ENCODE results near the gene CBX5.

CBX5 gene

DNA sequence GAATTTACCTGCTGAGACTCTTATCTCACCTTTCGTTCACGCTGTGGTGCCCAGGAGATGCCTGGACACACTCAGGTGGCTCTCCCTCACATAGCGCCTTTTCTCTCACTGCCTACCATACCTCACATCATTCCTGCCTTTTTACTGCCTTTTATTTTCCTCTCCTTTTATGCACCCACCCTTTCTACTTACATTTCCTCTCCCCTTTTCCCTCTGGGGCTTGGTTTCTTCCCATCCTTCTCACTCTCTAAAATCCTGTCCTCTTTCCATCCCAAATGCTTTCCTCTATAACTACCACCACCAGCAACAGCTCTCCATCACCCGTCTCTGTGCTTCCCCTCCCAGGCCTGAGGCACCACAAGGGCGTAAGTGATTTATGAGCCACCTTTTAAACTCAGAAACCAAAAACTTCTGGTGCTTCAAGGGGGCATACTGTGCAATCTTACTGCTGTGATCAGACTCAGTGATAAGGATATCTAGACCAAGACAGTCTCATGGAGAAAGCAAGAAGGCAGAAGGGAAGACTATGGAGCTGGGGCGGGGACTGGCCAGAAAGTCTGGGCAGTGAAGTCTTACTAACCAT is 58.4 kb downstream of the CBX5 start:
- no peak for DNase-seq

DNA sequence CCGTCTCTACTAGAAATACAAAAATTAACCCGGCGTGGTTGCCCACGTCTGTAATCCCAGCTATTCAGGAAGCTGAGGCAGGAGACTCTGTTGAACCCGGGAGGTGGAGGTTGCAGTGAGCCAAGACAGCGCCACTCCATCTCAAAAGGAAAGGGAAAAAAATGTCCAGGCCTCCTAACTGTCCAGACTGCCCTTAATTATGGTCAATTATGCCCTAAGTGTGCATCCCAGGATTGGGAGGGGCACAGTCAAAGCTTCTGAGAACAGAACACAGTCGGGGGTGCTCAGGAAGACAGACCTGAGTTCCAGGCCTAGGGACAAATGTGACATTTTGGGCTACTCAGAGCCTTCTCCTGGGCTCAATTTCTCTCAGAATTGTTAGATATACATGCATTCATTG is 59.4 kb downstream of the CBX5 start:
- DNase-seq, result no peak

DNA sequence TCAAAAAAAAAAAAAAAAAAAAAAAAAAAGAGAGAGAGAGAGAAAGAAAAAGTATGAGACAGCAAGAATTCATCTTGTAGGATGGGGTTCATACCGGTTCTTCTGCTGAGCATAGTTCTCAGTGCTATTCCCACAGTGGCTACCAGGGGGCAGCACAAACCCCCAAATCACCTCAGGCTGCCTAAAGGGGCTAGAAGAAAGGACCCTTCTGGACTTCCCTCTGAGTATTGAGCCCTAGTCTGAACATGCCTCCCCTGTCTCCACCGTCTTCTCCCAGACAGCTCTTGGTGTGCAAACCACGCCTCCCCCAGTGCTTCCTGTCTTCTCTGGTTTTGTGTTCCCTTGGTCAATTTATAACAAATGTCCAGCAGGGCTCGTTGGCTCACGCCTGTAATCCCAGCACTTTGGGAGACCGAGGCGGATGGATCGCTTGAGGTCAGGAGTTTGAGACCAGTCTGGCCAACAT is 59.8 kb downstream of the CBX5 start:
- peak; percentile 51 to 56 for DNase-seq

DNA sequence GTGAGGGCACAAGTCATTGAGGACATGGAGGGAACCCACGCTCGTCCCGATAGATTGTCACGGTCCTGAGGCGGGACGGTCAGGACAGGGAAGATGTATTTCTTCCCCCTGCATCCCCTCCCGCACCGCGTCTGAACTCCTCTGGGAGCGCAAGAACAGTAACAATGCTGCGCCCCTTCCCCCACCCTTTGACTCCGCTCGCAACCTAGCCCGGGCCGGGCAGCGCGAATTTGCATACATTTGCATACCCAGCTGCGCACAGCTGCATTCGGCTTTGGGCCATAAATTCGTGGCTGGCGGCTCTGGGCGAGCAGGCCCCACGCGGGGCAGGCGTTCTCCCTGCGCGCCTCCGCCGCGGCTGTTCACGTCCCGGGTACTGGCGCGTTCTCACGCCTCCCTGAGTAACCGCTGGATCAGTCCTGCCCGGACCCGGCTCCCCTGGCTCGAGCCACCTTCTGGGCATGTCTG is 62.1 kb downstream of the CBX5 start:
- no peak for DNase-seq

DNA sequence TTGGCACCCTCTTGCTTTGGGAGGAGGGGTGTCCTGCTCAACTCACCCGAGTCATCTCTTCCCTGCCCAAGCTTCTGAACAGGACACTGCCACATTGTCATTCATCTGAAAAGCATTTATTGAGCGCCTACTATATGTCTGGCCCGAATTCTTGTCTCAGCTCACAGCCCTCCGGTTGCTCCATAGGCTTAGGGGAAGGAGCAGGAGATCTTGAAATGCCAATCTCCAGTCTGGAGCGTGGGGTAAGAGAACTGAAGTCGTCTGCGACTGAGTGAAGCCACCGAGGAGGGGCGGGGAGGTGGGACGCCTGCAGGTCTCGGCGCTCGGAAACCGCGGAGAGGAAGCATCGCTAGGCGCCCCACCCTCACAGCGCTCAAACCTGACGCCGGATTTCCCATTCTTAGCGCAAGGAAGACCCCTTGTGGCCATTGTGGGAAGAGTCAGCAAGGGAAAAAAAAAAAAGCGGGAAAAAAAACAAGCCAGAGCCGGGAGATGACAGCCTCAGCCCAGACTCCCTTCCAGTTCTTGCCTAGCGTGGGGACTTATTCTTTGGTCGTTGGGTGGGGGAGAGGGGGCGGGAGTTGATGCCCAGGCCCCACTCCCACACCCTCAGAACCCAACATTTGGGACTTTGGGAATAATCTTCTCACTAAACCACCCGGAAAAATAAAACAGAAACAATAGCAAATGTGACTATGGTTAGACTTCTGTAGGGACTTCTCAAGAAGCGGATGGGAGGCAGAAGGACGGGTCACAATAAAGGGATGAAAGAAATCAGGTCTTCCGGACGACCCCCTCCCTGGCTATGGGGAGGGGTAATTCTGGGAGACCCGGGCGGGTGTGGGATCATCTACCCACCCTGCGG is 62.9 kb downstream of the CBX5 start:
- peak; percentile 72 for DNase-seq

DNA sequence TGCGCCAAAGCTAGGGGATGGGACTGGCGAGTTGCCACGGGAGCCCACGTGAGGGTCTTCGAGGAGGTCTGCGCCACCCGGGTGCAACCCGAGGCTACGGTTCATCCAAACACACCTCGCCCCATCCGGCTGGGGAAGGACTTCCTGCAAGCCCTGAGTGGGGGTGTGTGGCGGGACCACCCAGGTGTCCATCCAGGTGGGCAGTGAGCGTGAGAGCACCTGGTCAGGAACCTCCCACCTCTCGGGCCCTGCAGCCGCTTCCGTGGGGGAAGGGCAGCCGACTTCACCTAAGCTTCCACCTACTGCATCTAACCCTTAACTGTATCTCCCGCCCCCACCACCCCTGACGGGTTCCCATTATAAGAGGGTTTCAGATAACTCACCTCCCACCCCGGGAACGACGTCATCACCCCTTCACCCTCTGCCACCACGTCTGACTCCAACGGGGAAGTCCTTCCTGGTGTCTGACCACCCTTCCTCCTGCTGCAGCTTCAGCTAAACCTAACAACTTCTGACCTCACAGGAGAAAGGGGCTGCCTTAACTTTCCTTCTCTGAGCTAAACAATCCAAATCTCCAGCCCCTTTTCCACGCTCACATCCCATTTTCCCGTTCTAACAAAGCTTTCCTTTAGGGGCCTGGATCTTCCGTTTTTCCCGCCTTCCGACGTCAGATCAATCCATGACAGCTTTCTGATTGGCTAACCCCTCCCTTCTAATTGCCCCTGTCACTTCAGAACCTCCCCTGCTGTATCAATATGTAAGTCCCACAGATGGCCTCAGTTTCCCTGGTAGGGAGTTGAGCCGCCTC is 63.7 kb downstream of the CBX5 start:
- DNase-seq, result peak; percentile 51 to 59

DNA sequence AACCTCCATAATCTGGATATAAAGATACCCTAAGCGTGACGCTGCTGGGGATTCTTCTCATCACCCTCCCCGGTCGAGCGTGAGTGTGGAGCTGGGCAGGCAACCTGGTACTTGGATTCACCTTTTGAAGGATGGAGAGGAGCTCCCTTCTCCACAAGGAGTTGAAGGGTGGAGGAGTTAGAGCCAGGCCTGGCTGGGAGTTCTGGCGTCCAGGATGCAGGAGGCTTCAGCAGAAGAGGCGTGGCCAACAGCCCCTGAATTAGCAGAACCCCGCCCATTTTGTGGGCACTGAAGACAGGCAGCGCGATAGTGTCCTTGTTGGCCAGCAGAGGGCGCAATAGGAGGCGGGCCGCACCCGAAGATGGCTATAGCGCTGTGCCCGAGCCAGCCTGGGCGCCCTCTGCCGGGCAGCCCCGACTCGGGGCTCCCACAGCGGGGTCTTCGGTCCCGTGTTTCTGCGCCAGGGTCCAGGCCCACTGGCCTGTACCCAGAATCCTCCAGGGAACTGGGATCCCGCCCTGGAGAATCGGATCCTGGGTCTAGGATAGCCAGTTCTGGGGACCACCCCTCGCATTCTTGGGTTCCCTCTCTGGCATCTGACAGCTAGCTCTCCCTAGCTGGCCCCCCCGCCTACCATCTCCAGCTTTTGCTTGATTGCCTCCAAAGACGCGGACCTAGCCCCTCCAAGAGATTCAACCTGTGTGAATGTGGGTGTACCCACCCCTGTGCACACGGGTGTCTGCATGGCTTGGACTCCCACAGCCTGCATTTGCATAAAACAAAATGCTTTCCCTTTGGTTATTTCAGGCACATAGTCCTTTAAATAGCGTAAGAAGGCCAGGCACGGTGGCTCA is 65.1 kb downstream of the CBX5 start:
- peak; percentile 85 to 87 for DNase-seq

DNA sequence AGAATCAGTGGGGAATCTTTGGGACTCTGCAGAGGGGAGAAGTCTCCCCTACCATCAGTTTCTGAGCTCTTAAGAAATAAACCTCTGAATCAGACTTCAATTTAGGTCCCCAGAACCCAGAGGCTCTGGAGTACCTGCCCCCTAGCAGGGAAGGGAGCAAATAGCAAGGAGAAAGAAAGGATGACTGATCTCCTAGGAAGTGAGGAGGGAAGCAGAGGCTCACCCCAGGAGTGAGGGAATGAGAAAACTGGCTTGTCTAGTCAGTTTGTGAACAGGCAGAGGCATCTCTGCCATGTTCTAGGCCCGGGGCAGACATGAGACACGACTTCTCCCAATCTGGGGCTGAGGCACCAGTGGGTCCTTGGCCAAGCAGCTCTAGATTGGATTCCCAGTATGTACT is 66.8 kb downstream of the CBX5 start:
- DNase-seq, result no peak

DNA sequence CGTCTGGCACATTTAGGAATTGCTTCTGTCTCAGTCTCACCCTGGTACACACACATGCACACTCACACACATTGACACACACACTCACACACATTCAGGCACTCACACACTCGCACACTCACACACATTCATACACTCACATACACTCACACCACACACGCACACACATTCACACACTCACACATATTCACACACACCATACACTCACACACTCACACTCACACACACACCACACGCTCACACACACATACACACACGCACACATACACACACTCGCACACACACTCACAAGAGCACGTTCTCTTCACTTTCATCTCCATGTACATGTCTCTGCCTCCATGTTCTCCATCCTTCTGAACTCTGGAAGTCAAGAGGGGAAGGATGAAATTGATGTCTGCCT is 68.0 kb downstream of the CBX5 start:
- no peak for DNase-seq

DNA sequence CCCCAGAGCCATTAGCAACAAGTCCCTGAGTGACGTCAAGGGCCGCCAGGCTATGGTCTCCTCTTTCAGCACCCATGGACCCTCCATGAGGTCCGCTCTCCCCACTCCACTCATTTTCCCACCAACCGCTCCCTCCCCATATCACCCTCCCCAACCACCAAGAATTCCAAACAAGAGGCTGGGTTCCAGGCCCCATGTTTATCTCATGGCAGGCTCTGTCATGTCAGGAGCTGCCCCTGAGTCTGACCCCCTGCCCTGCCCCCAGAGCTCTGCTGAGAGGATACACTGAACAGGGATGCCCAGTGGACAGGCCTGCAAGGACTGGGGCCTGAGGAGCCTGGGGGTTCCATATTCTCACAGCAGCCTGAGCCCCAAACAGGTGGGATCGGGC is 69.5 kb downstream of the CBX5 start:
- DNase-seq, result no peak

DNA sequence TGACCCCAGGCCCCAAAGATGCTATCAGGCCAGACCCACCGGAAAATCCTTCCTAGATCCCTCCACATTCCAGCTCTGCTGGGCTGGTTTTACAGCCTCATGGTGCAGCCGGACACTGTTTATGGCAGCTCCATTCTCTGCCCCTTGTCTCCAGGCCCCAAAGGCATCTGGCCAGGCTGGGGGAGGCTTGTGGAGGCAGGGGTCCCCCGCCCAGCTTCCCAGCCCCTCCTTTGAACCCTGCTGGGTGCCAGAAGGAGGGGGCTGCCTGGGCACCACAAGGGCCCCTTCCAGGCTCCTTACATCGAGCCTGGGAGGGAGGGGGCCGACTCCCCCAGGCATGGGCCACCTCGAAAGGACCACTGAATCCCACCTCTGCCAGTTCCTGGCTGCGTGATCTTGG is 71.3 kb downstream of the CBX5 start:
- DNase-seq, result no peak

DNA sequence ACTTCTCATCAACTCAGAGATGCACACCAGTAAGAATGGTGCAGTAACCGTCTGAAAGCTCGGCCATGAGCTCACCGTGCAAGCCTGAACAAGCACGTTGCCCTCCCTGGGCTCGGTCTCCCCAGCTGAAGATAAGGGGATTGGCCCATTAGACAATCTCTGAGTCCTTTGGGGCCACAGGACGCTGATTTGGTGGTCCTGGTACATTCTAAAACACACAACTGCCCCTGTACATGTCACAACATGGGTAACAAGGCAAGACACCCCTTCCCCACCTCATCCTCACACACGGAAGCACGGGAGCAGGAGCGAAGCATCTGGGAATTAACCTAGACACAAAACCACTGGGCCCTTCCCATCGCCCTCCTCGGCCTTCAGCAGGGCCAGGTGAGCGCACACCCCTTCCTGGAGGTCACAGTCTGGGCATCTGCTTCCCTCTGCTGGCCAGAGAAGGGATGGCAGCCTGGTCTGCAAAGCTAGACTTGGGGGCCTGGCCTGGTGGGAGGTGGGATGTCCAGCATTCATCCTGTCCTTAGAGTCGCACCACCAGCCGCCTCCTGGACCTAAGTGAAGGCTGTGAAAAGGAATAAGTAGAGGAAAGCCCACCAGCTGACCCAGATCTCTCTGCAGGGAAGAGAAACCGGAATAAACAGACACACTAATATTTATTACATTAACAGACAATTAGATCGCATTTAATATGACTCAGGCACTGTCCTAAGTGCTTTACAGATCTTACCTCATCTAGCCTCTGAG is 72.2 kb downstream of the CBX5 start:
- DNase-seq, result peak; percentile 71 to 77

DNA sequence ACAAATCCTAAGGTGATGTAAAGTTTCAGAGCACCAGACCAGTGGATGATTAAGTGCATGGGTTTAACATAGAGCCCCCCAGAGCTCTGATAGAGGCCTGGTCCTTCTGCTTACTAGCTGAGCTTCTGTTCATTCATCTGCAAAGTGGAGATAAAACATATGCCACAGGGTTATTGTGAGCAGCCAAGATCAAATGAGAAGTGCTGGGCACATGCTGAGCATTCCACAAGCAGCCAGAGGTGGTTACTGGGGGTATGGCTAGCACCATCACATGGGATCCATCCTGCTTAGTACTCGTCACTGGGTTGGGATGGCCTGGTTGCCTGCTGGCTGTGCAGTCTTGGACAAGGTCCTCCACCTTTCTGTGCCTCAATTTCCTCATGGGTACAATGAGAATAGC is 73.1 kb downstream of the CBX5 start:
- DNase-seq, result no peak

DNA sequence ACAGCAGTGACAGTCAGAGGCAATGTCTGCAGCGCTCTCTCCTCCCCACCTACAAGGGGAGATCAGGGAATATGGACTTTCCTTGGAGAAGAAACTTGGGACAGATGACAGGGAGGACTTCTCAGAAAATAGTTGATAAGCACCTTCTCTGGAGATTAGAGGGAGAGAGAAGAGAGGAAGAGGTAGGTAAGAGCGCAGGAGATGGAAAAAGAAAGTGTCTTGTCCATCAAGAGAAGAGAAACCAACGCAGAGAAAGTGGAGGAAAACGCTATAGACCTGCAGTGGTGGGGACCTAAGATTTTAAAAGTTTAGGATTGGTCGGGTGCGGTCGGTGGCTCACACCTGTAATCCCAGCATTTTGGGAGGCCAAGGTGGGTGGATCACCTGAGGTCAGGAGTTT is 75.6 kb downstream of the CBX5 start:
- no peak for DNase-seq

DNA sequence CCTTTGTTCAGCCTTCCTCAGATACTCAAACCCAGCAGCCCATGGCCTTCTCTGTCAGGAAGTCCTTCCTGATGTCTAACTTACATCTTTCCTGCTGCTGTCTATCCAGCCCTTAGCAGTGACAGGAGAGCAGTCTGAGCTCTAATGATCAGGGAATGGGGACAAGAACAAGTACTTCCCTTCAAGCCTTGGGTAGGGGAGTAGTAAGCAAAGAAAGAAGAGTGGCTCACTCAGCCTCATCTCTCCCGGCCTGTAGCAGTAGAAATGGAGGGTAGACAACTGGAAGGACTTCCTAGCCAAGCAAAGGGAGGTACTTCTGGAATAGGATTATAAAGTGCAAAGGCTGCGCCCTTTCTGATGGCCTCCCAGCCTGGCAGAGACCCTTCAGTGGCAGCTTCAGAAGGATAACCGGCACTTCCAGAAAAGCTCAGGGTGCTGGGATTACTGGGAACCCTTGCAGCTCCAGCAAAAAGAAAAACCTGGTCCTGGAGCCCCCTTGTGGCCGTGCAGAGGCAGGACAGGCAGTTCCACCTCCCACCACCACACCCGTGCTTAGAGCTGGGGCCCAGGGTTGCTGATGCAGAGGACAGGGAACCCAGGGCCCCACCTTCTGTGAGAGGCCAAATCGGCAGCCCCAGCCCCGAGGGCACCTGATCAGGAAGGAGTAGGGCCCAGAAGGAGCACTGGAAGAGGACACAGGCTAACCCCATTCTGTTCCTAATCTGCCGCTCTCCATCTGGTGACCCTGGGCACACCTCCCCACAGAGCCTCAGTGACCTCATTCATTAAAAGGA is 78.7 kb downstream of the CBX5 start:
- peak; percentile 55 to 56 for DNase-seq

DNA sequence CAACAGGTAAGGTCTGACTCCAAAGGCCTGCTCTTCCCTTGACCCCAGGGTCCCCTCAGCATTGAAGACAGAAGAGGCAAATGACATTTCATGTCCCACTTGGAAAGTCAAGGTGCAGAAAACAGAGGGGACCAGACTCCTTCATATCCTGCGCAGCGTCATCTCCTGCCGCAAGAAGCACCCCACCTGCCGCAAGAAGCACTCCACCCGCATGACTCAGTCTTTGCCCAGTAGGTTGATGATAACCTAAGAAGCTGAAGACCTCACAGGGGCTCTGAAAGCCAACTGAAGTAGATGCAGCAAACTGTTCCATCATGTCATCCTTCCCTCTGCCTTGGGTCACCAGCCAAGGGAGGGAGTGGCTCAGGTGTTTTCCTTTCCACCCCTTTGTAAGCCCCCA is 79.5 kb downstream of the CBX5 start:
- no peak for DNase-seq

DNA sequence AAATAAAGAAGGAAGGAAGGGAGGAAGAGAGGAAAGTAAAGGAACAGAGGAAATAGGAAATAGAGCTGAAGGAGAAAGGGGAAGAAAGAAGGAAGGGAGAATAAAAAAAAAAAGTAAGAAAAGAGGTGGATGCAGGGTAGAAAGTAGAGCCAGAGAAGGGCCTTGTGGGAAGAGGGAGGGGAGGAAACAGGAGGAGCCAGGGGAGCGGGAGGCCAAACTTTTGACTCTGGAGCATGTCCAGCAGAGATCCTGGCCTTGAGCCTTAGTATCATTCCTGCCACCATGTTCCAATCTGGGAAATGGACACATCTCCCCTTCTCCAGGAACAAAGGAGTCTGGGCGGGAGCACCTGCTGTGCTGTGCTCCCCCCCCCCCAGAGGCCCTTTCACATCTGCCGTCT is 80.0 kb downstream of the CBX5 start:
- no peak for DNase-seq

DNA sequence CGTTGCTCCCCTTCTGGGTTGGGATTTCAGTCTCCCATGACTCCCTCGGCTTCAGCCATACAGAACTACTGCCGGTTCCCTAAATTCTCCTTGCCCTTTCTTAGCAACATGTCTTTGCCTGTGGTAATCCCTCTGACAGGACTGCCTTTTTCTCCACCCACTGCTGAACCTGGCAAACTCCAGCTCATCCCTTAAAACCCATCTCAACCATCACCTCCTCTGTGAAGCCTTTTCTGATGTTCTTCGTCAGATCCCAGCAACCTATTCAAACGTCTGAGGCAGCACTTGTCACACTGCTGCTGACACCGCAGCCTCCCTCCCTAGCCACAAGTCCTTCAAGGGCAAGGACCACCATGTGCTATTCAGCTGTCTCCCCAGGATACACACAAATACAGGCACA is 80.9 kb downstream of the CBX5 start:
- DNase-seq, result no peak

DNA sequence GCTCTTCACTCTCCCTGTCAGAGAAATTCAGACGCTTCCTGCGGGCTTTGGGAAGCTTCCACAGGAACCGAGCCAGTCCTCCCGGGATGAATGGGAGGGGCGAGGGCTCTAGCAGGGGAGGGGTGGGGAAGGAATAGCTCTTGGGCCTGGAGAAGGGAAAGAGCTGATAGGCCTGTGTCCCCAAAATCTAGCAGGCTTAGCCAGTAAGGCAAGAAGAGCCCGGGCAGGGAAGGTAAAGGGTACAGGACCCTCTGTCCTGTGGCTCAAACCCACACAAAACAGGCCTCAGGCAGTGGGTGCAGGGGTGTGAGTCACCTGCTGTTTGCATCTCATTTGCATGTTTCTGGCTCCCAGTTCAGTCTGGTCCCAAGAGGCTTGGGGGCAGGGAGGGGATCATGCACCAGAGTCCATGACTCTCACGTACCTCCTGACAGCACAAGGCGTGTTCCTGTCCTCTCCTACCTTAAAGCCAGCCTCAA is 82.5 kb downstream of the CBX5 start:
- no peak for DNase-seq

DNA sequence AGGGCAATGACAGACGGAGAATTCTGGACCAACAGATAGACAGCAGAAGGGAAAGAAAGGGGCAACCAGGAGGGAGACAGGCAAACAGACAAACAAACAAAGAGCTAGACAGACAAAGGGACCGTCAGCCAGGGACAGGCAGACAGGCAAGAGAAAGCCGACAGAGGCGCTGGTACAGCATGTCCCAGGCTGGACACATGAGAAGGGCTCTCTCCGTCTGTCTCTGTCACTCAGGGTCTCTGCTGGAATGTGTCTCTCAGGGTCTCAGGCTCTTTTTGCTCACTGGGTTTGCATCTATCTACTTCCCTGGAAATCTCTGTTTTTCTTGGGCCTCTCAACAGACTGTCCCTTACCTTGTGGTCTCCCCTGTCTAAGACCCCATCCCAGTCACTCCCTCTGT is 82.9 kb downstream of the CBX5 start:
- no peak for DNase-seq

DNA sequence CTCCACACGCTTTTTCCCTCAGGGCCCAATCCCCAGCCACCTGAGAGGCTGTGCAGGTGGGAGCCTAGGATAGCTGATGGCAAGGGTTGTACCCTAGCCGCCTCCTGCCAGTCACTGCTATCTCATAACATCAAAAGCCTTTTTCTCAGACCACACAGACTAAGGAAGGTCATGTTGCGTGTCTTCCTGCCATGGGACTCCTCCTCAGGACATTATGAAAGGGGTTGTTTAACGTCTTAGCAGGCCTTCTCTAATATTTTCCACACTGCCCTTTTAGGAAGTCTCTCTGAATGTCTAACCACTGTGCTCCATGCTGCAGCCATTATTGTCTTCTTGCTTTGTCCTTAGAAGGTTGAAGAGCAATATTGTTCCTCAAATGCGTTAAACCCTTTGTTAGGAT is 83.5 kb downstream of the CBX5 start:
- DNase-seq, result no peak
